ENCODE data around the gene SENP7. TPM values are rescaled to one million over a fixed set of nuclear protein-coding genes. Genes with fewer than 3 reads are reported as not detected.

Gene SENP7
- total and polyA plus RNA-seq, 2 experiments from 2014 or later, result 5.0 to 9.0 TPM

DNA sequence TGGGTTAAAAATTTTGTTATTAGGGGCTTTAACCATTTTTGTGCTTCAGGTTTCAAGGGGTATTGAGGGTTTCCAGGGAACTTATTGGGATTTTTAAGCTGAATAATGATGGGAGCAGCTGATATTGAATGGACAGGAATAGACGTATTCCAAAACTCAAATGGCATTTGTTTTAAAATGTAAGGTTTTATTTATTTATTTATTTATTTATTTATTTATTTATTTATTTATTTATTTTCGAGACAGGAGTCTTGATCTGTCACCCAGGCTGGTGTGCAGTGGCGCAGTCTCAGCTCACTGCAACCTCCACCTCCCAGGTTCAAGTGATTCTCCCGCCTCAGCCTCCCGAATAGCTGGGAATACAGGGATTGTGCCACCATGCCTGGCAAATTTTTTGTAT is 22.2 kb upstream of the SENP7 start:
- ATAC-seq (no peak), DNase-seq (ENCODE audit: low spot score) (no peak)
- Histone ChIP-seq H3K27me3 (ENCODE audit: insufficient read depth) (no peaks in the 10 kb centered on the region), H3K36me3 (ENCODE audit: insufficient read depth) (no peaks in the 10 kb centered on the region), H3K4me3 (no peak overlapping the region), H3K4me2 (no peak overlapping the region), H3F3A (replicated peaks; ENCODE audit: low read depth) (no peaks in the 10 kb centered on the region), H3K79me2 (replicated peaks; ENCODE audit: insufficient read depth) (no peaks in the 10 kb centered on the region), H3K4me1 (ENCODE audit: insufficient read depth) (peaks cover 17% of the 10 kb centered on the region), H4K20me1 (replicated peaks; ENCODE audit: insufficient read depth) (no peaks in the 10 kb centered on the region), H3K9me2 (ENCODE audit: insufficient read depth) (peaks cover 2% of the 10 kb centered on the region; the same call in 1 of the 2 replicates), H3K27ac (ENCODE audit: low read depth) (no peak overlapping the region), H2AFZ (no peak overlapping the region)
- H3K9me3 Mint-ChIP-seq, result peaks cover 17% of the 10 kb centered on the region
- H3K36me3 Mint-ChIP-seq (ENCODE audit: low read depth), result peaks cover 12% of the 10 kb centered on the region; the same call in 2 of the 3 replicates
- H3K4me3 Mint-ChIP-seq, result no peak overlapping the region
- H3K27me3 Mint-ChIP-seq (ENCODE audit: insufficient read depth, low read depth, poor library complexity), result no peaks in the 10 kb centered on the region
- peaks cover 17% of the 10 kb centered on the region; the same call in 2 of the 3 replicates for H3K4me1 Mint-ChIP-seq
- TF ChIP-seq STAT1 (IDR thresholded peaks at IDR 0.05; ENCODE audit: unreplicated experiment) (no peak), CTCF (conservative IDR thresholded peaks at IDR 0.05; ENCODE audit: low read depth in 2 of 2) (no peak)
- H3K27ac Mint-ChIP-seq, result no peak overlapping the region

GRCh38 chr3:101533603-101533968 is 20.6 kb upstream of the SENP7 start:
- Mint-ChIP-seq H3K27ac (no peak overlapping the region), H3K9me3 (peaks cover 27% of the 10 kb centered on the region), H3K36me3 (ENCODE audit: low read depth) (peaks cover 22% of the 10 kb centered on the region), H3K27me3 (ENCODE audit: insufficient read depth, low read depth, poor library complexity) (no peaks in the 10 kb centered on the region), H3K4me1 (peaks cover 17% of the 10 kb centered on the region; the same call in 2 of the 3 replicates), H3K4me3 (no peak overlapping the region)
- Histone ChIP-seq H3K27me3 (ENCODE audit: insufficient read depth) (no peaks in the 10 kb centered on the region), H3K27ac (ENCODE audit: low read depth) (no peak overlapping the region), H3F3A (replicated peaks; ENCODE audit: low read depth) (no peaks in the 10 kb centered on the region), H3K36me3 (ENCODE audit: insufficient read depth) (no peaks in the 10 kb centered on the region), H3K4me2 (no peak overlapping the region), H3K9me2 (ENCODE audit: insufficient read depth) (peaks cover 2% of the 10 kb centered on the region; the same call in 1 of the 2 replicates), H3K4me1 (ENCODE audit: insufficient read depth) (peaks cover 17% of the 10 kb centered on the region), H3K79me2 (replicated peaks; ENCODE audit: insufficient read depth) (no peaks in the 10 kb centered on the region), H2AFZ (no peak overlapping the region), H3K4me3 (no peak overlapping the region), H4K20me1 (replicated peaks; ENCODE audit: insufficient read depth) (no peaks in the 10 kb centered on the region)
- DNase-seq (ENCODE audit: low spot score) (no peak), ATAC-seq (no peak)
- TF ChIP-seq POLR2AphosphoS5 (IDR thresholded peaks at IDR 0.05; ENCODE audit: low read depth) (no peak), CTCF (conservative IDR thresholded peaks at IDR 0.05; ENCODE audit: low read depth in 2 of 2) (no peak), ZNF114 (CRISPR knock-in tag; IDR thresholded peaks at IDR 0.05) (no peak), EZH2phosphoT487 (IDR thresholded peaks at IDR 0.05; ENCODE audit: unreplicated experiment) (no peak), ZNF331 (CRISPR knock-in tag; IDR thresholded peaks at IDR 0.05; ENCODE audit: low read depth) (no peak), STAT1 (IDR thresholded peaks at IDR 0.05; ENCODE audit: unreplicated experiment) (no peak), REST (IDR thresholded peaks at IDR 0.05; ENCODE audit: unreplicated experiment) (no peak), EZH2 (IDR thresholded peaks at IDR 0.05; ENCODE audit: low read depth, unreplicated experiment) (no peak)
